Testis (tissue), 2 donors: ENCODE results near the gene BMP7.

Source experiments
- POLR2A ChIP-seq: fragments of 450-650 bp; IDR thresholded peaks from one replicate; pipeline ENCODE4 v1.6.1; 2017; ENCODE audit warnings: antibody characterized with exemption, mild to moderate bottlenecking, moderate library complexity
- TF ChIP-seq, protein P1 (sequence below), 3 experiments: fragments of 450-650 bp in 2 of 3; fragments of 200-600 bp in 1 of 3; sonication (generic) in 1 of 3; IDR thresholded peaks; one replicate each; pipeline ENCODE4 v1.5.1; 2016 to 2019; ENCODE audit warnings: antibody characterized with exemption in 3 of 3, mild to moderate bottlenecking in 2 of 3, moderate library complexity in 1 of 3

DNA sequence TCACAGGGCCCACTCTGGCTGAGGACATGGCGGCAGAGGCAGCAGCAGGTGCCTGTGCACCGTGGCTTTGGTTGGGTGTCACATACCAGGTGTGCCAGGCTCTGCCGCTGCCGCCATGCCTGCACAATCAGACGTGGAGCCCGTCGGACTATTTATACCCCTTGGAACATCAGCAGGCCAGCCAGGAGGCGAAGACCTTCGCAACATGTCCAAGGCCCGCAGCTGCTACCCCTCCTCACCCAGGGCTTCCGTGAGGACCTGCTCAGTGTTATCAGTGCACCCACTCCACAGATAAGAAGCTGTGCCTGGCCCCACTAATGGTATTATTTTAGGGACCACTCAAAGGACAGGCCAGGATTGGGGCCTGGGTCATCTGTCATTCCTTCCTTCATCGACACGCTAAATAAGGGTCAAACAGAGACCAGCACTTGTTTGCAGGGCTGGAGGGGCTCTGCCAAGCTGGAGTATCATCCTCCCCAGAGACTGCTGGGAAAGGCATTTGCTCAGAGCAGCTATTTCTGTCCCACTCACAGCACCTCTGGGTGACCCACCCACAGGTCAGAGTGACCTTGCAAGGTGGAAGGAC lies 109.2 kb downstream of the BMP7 start:
- TF ChIP-seq, protein P1, sequence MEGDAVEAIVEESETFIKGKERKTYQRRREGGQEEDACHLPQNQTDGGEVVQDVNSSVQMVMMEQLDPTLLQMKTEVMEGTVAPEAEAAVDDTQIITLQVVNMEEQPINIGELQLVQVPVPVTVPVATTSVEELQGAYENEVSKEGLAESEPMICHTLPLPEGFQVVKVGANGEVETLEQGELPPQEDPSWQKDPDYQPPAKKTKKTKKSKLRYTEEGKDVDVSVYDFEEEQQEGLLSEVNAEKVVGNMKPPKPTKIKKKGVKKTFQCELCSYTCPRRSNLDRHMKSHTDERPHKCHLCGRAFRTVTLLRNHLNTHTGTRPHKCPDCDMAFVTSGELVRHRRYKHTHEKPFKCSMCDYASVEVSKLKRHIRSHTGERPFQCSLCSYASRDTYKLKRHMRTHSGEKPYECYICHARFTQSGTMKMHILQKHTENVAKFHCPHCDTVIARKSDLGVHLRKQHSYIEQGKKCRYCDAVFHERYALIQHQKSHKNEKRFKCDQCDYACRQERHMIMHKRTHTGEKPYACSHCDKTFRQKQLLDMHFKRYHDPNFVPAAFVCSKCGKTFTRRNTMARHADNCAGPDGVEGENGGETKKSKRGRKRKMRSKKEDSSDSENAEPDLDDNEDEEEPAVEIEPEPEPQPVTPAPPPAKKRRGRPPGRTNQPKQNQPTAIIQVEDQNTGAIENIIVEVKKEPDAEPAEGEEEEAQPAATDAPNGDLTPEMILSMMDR (IDR thresholded peaks at IDR 0.05) = no peak
- TF ChIP-seq POLR2A = no peak
